Renal cortical epithelial cell (primary cell): ENCODE results near the gene EPB41L3. TPM values are rescaled to one million over a fixed set of nuclear protein-coding genes. Genes with fewer than 3 reads are reported as not detected.
A peak's percentile ranks its signal among the peaks of the same experiment; 100 is the strongest.
"Not testable (repeated sequence)": the region's sequence is repeated elsewhere in the genome, so short reads cannot be mapped to it uniquely, and the experiment has no call there.

Experiments
- DNase-seq: peaks from one replicate; pipeline ENCODE4 v3.0.0-alpha.2; 2011; ENCODE audit warnings: low read depth
- total RNA-seq: library from RNA; depleted of rRNA; stranded (reverse); fragments of >200 nt; gene quantifications from 2 replicates; pipeline ENCODE4 v1.2.3, GENCODE V29; 2014

Gene EPB41L3
- total RNA-seq, 1 donor from 2014 or later, result 40.8 TPM

GRCh38 chr18:5496305-5496704 lies 47.5 kb downstream of the EPB41L3 start:
- no peak for DNase-seq

- DNase-seq, result no peak
Measured at GRCh38 chr18:5490753-5491480, 52.9 kb downstream of the EPB41L3 start.

GRCh38 chr18:5488844-5489243 lies 55.0 kb downstream of the EPB41L3 start:
- DNase-seq, result no peak

GRCh38 chr18:5488044-5488443 lies 55.8 kb downstream of the EPB41L3 start:
- not testable (repeated sequence) for DNase-seq

GRCh38 chr18:5484526-5484925 lies 59.3 kb downstream of the EPB41L3 start:
- no peak for DNase-seq

- no peak for DNase-seq
Measured at GRCh38 chr18:5481621-5482020, 62.2 kb downstream of the EPB41L3 start.

- DNase-seq, result no peak
Measured at GRCh38 chr18:5478261-5478660, 65.5 kb downstream of the EPB41L3 start.

- no peak for DNase-seq
Measured at GRCh38 chr18:5476961-5477800, 66.6 kb downstream of the EPB41L3 start.

- DNase-seq, result peak; percentile 25
Measured at GRCh38 chr18:5475267-5475666, 68.5 kb downstream of the EPB41L3 start.

- DNase-seq, result no peak
Measured at GRCh38 chr18:5469340-5469739, 74.5 kb downstream of the EPB41L3 start.

- DNase-seq, result no peak
Measured at GRCh38 chr18:5468394-5468793, 75.4 kb downstream of the EPB41L3 start.

- DNase-seq, result no peak
Measured at GRCh38 chr18:5467671-5468070, 76.1 kb downstream of the EPB41L3 start.

GRCh38 chr18:5466256-5466655 lies 77.5 kb downstream of the EPB41L3 start:
- no peak for DNase-seq

- no peak for DNase-seq
Measured at GRCh38 chr18:5464251-5464650, 79.5 kb downstream of the EPB41L3 start.

- DNase-seq, result no peak
Measured at GRCh38 chr18:5463831-5464230, 80.0 kb downstream of the EPB41L3 start.

GRCh38 chr18:5463390-5463789 lies 80.4 kb downstream of the EPB41L3 start:
- DNase-seq, result peak; percentile 88

GRCh38 chr18:5462227-5462626 lies 81.6 kb downstream of the EPB41L3 start:
- DNase-seq, result no peak

GRCh38 chr18:5461041-5461440 lies 82.8 kb downstream of the EPB41L3 start:
- DNase-seq, result peak; percentile 86

GRCh38 chr18:5457462-5457957 lies 86.3 kb downstream of the EPB41L3 start:
- DNase-seq, result no peak

GRCh38 chr18:5456577-5457461 lies 87.0 kb downstream of the EPB41L3 start:
- peak; percentile 40 for DNase-seq

GRCh38 chr18:5455674-5456073 lies 88.1 kb downstream of the EPB41L3 start:
- no peak for DNase-seq

GRCh38 chr18:5452943-5453443 lies 90.8 kb downstream of the EPB41L3 start:
- DNase-seq, result no peak
